NCI-H2081 (cell line): ENCODE results near the gene BRD1.
"Not testable (repeated sequence)": the region's sequence is repeated elsewhere in the genome, so short reads cannot be mapped to it uniquely, and the experiment has no call there.

Experiments
- DNase-seq, 2 experiments: peaks; one replicate each; lab custom pipeline; 2025; lab: John Stamatoyannopoulos, UW

Gene BRD1

GRCh38 chr22:49852898-49853894, 25.5 kb upstream of the BRD1 start, which contains the start of gene ZBED4:
Gene ZBED4, plus strand, starts transcription at chr22:49853844. Its CDS starts 29,819 bp downstream, at chr22:49883663.
- DNase-seq = peak; percentile 92 to 93

- not testable (repeated sequence) for DNase-seq
Observed at GRCh38 chr22:49852568-49852897, 24.9 kb upstream of the BRD1 start.

DNA sequence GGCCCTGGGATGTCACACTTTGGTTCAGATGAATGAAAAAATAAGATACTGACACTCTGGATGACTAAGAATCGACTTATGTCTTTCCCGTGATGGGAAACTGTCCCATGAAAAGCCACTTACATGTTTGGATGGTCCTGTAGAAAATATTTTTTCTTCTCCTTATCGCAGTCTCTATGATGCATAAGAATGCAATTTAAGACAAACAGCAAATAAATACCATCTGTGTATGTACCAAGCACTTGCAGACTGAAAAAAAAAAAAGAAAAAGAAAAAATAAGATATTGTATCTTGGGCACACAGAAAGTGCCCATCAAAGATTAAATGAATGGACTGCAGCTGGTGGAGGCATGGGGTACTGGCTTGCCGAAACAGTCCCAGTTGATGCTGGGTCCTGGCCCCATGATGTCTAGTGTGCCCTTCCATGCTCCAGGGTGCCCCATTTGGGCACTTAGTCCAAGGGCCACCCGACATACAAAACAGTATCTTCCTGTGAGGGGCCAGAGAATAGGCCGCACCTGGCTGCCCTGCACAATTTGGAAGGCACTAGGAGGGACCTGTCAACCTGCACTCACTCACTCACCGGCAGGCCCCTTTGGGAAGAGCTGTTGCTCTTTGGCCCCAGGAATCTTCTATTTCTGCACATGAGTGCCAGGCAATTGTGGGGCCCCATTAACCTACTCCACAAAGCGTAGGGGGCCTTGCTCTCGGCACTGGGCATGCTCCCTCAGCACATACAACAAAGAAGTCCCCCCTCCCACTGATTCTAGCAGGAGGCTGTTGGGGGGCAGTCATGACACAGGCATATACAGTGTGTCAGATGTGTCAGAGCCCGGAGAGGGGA, 23.5 kb upstream of the BRD1 start:
- no peak for DNase-seq

- no peak for DNase-seq
Observed at GRCh38 chr22:49850021-49850911, 22.6 kb upstream of the BRD1 start.

- DNase-seq = no peak
Observed at GRCh38 chr22:49849161-49850020, 21.7 kb upstream of the BRD1 start.

- no peak for DNase-seq
Observed at GRCh38 chr22:49848690-49849160, 21.1 kb upstream of the BRD1 start.

DNA sequence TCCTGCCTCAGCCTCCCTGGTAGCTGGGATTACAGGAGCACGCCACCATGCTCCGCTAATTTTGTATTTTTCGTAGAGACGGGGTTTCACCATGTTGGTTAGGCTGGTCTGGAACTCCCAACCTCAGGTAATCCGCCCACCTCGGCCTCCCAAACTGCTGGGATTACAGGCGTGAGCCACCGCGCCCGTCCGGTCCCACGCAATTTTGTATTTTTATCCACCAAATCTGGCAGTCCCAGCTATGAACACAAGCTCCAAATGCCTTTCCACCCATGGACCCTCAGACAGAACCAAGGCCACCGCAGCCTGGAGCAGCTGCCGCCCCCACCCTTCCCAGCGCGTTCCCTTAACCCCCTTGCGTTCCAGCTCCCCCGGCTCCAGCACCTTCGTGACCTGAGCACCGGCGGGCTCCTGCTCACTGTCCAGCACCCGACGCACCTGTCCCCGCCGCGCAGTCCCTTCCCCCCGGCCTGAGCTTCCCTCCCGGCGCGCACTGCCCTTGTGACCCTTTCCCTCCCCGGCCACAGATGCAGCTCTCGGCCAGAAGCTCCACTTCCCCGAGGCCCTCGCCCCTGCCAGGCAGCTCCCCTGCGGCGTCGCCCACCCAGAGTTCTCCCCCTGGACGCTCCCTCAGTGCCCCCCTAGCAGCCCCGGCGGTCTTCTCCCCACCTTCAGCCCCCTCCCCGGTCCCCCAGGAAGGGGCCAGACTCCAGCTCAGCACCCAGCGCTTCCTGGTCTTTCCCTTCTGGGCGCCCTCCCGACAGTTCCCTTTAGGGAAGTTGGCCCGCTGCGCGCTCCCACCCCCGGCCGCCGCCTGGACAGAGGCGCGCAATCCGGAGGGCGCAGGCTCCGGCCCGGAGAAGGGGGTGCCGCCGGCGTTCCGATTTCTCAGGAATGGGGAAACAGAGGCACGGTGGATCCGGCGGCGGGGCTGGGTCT, 20.3 kb upstream of the BRD1 start:
- no peak for DNase-seq

- DNase-seq = no peak
Observed at GRCh38 chr22:49845666-49846459, 18.2 kb upstream of the BRD1 start.

GRCh38 chr22:49845241-49845640, 17.6 kb upstream of the BRD1 start:
- DNase-seq = no peak

DNA sequence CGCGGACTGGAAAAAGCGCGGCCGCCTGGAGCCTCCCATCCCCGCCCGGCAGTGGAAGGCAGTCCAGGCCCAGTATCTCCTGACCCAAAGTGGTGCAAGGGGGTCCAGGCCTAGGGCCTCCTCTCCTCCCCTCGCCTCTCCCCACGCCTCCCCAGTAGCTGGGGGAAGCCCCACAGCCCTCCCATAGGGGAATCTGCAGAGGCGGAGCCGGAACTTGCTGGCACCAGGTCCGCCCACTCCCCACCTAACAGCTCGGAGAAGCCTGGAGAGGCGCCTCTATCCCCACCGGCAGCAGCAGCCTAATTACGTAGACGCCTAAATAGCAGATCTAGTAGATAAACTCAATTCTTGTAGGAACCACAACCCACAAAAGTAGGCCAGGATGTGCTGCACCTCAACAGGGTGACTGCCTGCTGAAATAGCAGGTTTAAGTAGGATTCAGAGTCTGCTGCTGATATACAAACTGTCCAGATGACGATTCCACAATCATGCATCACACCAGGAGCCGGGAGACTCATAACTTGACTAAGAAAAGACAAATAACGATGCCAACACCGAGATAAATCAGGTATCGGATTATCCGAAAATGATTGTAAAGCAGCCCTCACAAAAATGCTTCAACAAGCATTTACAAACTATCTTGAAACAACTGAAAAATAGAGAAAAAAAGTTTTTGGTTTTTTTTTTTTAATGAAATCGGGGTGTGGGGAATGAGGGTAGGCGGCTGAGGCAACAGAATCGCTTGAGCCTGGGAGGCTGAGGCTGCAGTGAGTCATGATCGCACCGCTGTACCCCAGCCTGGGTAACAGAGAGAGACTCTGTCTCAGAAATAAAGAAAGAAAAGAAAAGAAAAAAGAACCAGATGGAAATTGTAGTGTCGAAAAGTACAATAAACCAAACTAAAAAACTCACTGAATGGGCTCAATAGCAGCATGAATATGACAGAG, 11.4 kb upstream of the BRD1 start:
- DNase-seq = no peak

- DNase-seq = no peak
Observed at GRCh38 chr22:49833340-49834007, 5.8 kb upstream of the BRD1 start.

DNA sequence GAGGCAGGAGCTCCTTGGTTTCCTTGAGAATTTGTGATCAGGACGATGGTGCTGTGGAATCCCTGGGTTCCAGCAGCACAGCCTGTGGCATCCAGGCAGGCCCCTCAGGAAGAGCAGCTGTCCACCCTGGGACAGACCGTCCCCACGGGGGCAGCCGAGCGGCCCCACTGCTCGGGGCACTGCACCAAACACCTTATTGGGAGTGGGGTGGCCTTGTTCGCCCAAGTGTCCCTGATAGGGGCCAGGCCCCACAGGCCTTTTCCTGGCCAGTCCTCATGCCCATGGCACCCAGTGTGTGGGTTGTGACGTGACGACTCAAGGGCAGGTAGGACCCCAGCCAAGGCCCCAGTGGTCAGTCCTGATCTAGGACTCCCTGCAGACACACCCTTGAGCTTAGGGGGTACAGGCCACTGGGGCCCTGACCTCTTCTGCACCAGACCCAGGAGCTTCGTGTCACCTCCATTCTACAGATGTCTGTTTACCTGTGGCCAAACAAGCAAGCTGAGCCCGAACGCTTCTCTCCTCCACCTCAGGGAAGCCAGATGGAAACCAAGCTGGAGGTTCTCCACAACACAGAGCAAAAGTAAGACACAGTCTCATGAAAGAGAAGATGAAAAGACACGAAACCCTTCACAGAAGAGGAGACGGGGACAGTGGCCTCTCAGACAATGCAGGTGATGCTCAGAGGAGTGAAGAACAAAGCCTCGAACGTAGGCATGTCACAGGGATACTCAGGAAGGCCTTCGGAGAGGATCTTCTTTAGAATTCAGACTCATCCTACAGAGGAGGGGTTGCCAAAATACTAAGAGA, 1.6 kb upstream of the BRD1 start:
- no peak for DNase-seq

DNA sequence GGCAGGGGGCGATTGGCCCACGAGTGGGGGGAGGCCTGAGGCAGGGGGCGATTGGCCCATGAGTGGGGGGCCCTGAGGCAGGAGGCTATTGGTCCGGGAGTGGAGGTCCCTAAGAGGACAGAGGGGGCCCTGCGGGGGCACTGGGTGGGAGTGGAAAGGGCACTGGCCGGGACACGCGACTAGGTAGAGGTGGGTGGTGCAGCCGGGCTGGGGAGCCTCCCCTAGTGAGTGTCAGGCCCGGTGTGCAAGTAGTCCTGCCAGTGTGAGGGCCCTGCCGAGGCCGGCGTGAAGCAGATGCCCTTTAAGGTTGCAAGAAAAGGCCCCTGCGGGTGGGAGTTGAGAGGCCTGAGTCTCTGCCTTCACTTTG, 909 bp upstream of the BRD1 start:
- no peak for DNase-seq

DNA sequence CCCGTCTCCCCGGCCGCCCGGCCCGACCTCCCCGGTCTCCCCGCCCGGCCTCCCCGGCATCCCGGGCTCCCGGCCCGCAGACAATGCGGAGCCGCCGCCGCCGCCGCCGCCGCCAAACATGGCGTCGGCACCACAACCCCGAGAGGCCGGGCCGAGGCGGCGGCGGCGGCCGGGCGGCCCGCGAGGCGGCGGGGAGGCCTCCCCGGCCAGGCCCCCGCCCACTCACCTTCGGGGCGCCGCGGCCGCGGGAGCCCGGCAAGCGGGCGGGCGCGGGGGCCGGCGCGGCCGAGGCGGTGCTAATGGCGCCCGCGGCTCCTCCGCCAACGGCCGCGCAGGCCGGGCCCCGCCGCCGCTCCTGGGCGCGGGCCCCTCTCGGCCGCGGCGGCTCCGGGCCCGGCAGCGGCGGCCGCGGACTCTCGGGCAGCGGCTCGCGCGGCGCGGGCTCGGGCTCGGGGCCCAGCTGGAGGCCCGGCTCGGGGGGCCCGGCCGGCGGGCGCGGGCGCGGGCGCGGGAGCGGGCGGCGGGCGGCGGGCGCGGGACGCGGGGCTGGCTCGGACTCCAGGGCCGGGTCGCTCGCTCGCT, 311 bp downstream of the BRD1 start:
- no peak for DNase-seq

DNA sequence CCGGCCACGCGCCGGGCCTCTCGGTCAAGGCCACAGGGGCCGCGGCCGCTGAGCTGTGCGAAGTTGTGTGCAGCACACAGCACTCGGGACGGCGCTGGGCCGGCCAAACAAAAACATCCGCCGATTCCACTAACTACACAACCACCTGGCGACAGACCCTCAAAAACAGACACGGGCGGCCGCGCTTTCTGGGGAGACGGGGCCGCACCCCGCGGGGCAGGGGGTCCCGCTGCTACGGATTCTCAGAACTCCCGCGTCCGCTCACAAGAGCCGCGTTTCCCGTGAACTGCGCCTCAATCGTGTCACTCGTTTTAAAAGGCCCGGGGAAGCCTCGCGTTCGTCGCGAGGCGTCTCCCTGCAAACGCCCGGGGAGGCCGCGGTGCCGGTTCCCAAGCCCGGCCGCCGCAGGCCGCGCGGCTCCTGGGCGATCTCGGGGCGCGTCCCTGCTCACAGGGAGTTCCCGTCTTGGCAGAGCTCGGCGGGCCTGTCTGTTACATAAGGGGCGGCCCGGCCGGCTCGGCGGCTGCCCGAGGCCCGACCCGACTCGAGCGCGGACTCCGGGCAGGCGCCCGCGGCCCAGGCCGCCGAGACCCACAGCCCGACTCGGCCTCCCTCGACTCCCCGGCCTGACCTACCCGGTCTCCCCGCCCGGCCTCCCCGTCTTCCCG, 936 bp downstream of the BRD1 start:
- no peak for DNase-seq
